OCI-LY3 (cell line): ENCODE measurements around the gene SSX2IP.

Experiments
- H2AFZ ChIP-seq: fragments of 200-600, 300-600 bp; shearing (Covaris generic); 2 replicates; pipeline ENCODE4 v1.6.0; 2014; ENCODE audit warnings: antibody characterized with exemption, low read depth, low read length
- H3K27ac ChIP-seq: fragments of 200-600, 300-600 bp; sonication (generic); 2 replicates; pipeline ENCODE4 v1.5.1; 2014; ENCODE audit warnings: mild to moderate bottlenecking, low read length, moderate library complexity, mixed read lengths
- H3K27me3 ChIP-seq: fragments of 200-600, 300-600 bp; sonication (generic); 2 replicates; pipeline ENCODE4 v1.6.1; 2014; ENCODE audit warnings: low read depth, low read length, mixed read lengths
- H3K36me3 ChIP-seq: fragments of 200-600, 300-600 bp; sonication (generic); replicated peaks from 2 replicates; pipeline ENCODE3; 2014; ENCODE audit warnings: low read depth, low read length, mixed read lengths
- H3K4me1 ChIP-seq: fragments of 300-600, 200-600 bp; sonication (generic); 2 replicates; pipeline ENCODE4 v1.6.1; 2014; ENCODE audit warnings: low read length, mixed read lengths
- H3K4me2 ChIP-seq: fragments of 200-600, 300-600 bp; sonication (generic); 2 replicates; pipeline ENCODE4 v1.6.1; 2014; ENCODE audit warnings: low read length, mixed read lengths
- H3K4me3 ChIP-seq: fragments of 300-600, 200-600 bp; sonication (generic); 2 replicates; pipeline ENCODE4 v1.5.1; 2014; ENCODE audit warnings: antibody characterized with exemption, mild to moderate bottlenecking, low read length, moderate library complexity
- H3K79me2 ChIP-seq: fragments of 300-600, 200-600 bp; shearing (Covaris generic); 2 replicates; pipeline ENCODE4 v1.6.1; 2014; ENCODE audit warnings: mild to moderate bottlenecking, low read length, mixed read lengths
- H3K9ac ChIP-seq: fragments of 300-600, 200-600 bp; shearing (Covaris generic); 2 replicates; pipeline ENCODE4 v1.6.0; 2014; ENCODE audit warnings: mild to moderate bottlenecking, low read length, moderate library complexity
- H3K9me3 ChIP-seq: fragments of 200-600, 300-600 bp; shearing (Covaris generic); 2 replicates; pipeline ENCODE4 v1.6.1; 2014; ENCODE audit warnings: low read length, mixed read lengths; ENCODE audit not compliant: insufficient read depth
- H4K20me1 ChIP-seq: fragments of 200-600, 300-600 bp; sonication (generic); 2 replicates; pipeline ENCODE4 v1.6.1; 2016; ENCODE audit warnings: low read length, mixed read lengths; ENCODE audit not compliant: insufficient read depth
- CTCF ChIP-seq: fragments of 200-600, 300-600 bp; sonication (generic); IDR thresholded peaks from 2 replicates; pipeline ENCODE4 v1.5.1; 2014; ENCODE audit warnings: antibody characterized with exemption, low read length, low read depth
- EZH2phosphoT487 ChIP-seq: fragments of 200-600 bp; shearing (Covaris generic); IDR thresholded peaks from 2 replicates; pipeline ENCODE4 v1.6.1; 2018; ENCODE audit warnings: antibody characterized with exemption, mixed run types, low read depth

Gene SSX2IP

GRCh38 chr1:84621553-84621952, 68.7 kb downstream of the SSX2IP start:
- peaks cover 4% of the 10 kb centered on the region; the same call in 1 of the 2 replicates for H3K4me1 ChIP-seq
- no peaks in the 10 kb centered on the region for H3K79me2 ChIP-seq
- H3K27me3 ChIP-seq, result no peaks in the 10 kb centered on the region
- H3K36me3 ChIP-seq, result no peaks in the 10 kb centered on the region
- no peaks in the 10 kb centered on the region for H4K20me1 ChIP-seq
- H3K9ac ChIP-seq, result peak overlapping the region; percentile 80
- peak overlapping the region; percentile 94 for H3K4me3 ChIP-seq
- no peaks in the 10 kb centered on the region for H3K9me3 ChIP-seq
- peak overlapping the region; percentile 66 for H3K4me2 ChIP-seq
- H2AFZ ChIP-seq, result peak overlapping the region; percentile 94
- no peak overlapping the region for H3K27ac ChIP-seq
- no peak for TF ChIP-seq CTCF
- TF ChIP-seq EZH2phosphoT487, result no peak

GRCh38 chr1:84620720-84621313, 69.4 kb downstream of the SSX2IP start:
- peak overlapping the region; percentile 99 for H2AFZ ChIP-seq
- no peaks in the 10 kb centered on the region for H3K79me2 ChIP-seq
- H3K4me3 ChIP-seq, result peak overlapping the region; percentile 94
- no peaks in the 10 kb centered on the region for H4K20me1 ChIP-seq
- peaks cover 4% of the 10 kb centered on the region; the same call in 1 of the 2 replicates for H3K4me1 ChIP-seq
- H3K9me3 ChIP-seq, result no peaks in the 10 kb centered on the region
- H3K4me2 ChIP-seq, result peak overlapping the region; percentile 77
- no peak for TF ChIP-seq EZH2phosphoT487
- peak; percentile 88 for TF ChIP-seq CTCF
- H3K27me3 ChIP-seq, result no peaks in the 10 kb centered on the region
- H3K9ac ChIP-seq, result peak overlapping the region; percentile 80
- peak overlapping the region; percentile 71 for H3K27ac ChIP-seq
- no peaks in the 10 kb centered on the region for H3K36me3 ChIP-seq

GRCh38 chr1:84619383-84620102, 70.7 kb downstream of the SSX2IP start:
- Histone ChIP-seq H3K36me3 (peaks cover under 1% of the 10 kb centered on the region), H3K27me3 (no peaks in the 10 kb centered on the region), H3K9ac (no peak overlapping the region), H3K79me2 (no peaks in the 10 kb centered on the region), H3K9me3 (peaks cover 5% of the 10 kb centered on the region; the same call in 1 of the 2 replicates), H2AFZ (peak overlapping the region; percentile 76; the same call in 1 of the 2 replicates), H3K4me2 (no peak overlapping the region), H3K27ac (no peak overlapping the region), H4K20me1 (no peaks in the 10 kb centered on the region), H3K4me3 (no peak overlapping the region), H3K4me1 (peaks cover 4% of the 10 kb centered on the region; the same call in 1 of the 2 replicates)
- TF ChIP-seq EZH2phosphoT487, result no peak
- TF ChIP-seq CTCF, result no peak

GRCh38 chr1:84617349-84617748, 72.9 kb downstream of the SSX2IP start:
- H2AFZ ChIP-seq, result no peak overlapping the region

More at GRCh38 chr1:84617349-84617748, 72.9 kb downstream of the SSX2IP start:
- Histone ChIP-seq H4K20me1 (no peaks in the 10 kb centered on the region), H3K4me1 (peaks cover 4% of the 10 kb centered on the region; the same call in 1 of the 2 replicates), H3K27me3 (no peaks in the 10 kb centered on the region), H3K27ac (no peak overlapping the region), H3K4me2 (no peak overlapping the region), H3K36me3 (peaks cover 10% of the 10 kb centered on the region), H3K4me3 (no peak overlapping the region), H3K9me3 (peaks cover 11% of the 10 kb centered on the region; the same call in 1 of the 2 replicates), H3K9ac (no peak overlapping the region), H3K79me2 (no peaks in the 10 kb centered on the region)
- no peak for TF ChIP-seq EZH2phosphoT487
- no peak for TF ChIP-seq CTCF
